T-cell (primary cell): ENCODE measurements around the gene TREM1. TPM values are rescaled to one million over a fixed set of nuclear protein-coding genes. Genes with fewer than 3 reads are reported as not detected.

Experiments
- ATAC-seq, 4 experiments: fragments of 200-7000 bp in 3 of 4; fragments of 150-1000 bp in 1 of 4; cut with Tn5 transposase; replicated peaks in 1 of 4; 1 replicate in 3 of 4; 2 replicates in 1 of 4; pipeline ENCODE4 v1.10.0; 2021; ENCODE audit warnings: moderate library complexity in 3 of 4, mild to moderate bottlenecking in 2 of 4, moderate number of reproducible peaks in 1 of 4
- CTCF ChIA-PET, 2 donors: fragments of 300-600 bp; sonication (Branson Sonifier 250); formaldehyde crosslinking; loops; one replicate each; lab custom pipeline; 2022; ENCODE audit warnings: antibody characterized with exemption in 2 of 2; lab: Charles Lee
- POLR2A ChIA-PET, 2 donors: fragments of 300-600 bp; sonication (Branson Sonifier 250); formaldehyde crosslinking; loops; one replicate each; lab custom pipeline; 2022; ENCODE audit warnings: antibody characterized with exemption in 2 of 2; lab: Charles Lee
- DNase-seq, 35 experiments: peaks; one replicate each; pipeline versions ENCODE4 v3.0.0 to v3.0.0-alpha.2; 2013 to 2023
- H3K27ac ChIP-seq: one replicate; pipeline ENCODE4 v1.5.1; 2013; ENCODE audit warnings: low read length
- H3K27me3 ChIP-seq, 2 experiments: replicated peaks in 1 of 2; 1 replicate in 1 of 2; 2 replicates in 1 of 2; pipeline versions ENCODE4 v1.6.1 to v1.7.0; 2013; ENCODE audit warnings: low read length in 1 of 2, mixed read lengths in 1 of 2; ENCODE audit not compliant: control insufficient read depth in 2 of 2, insufficient read depth in 2 of 2; ENCODE audit errors: extremely low read depth in 1 of 2
- H3K36me3 ChIP-seq, 2 donors: 1 replicate in 1 of 2; 2 replicates in 1 of 2; pipeline versions ENCODE4 v1.6.1 to v1.7.0; 2013; ENCODE audit warnings: low read length in 1 of 2; ENCODE audit not compliant: control insufficient read depth in 2 of 2, insufficient read depth in 1 of 2; ENCODE audit errors: extremely low read depth in 1 of 2
- H3K4me1 ChIP-seq, 2 experiments: 1 replicate in 1 of 2; 2 replicates in 1 of 2; pipeline versions ENCODE4 v1.6.1 to v1.7.0; 2013; ENCODE audit warnings: low read length in 2 of 2, mixed read lengths in 1 of 2; ENCODE audit not compliant: insufficient read depth in 2 of 2, control insufficient read depth in 1 of 2; ENCODE audit errors: extremely low read depth in 1 of 2
- H3K4me3 ChIP-seq, 2 donors: 1 replicate in 1 of 2; 2 replicates in 1 of 2; pipeline versions ENCODE4 v1.5.1 to v1.7.0; 2013; ENCODE audit warnings: mild to moderate bottlenecking in 2 of 2, low read length in 1 of 2, moderate library complexity in 1 of 2; ENCODE audit not compliant: control insufficient read depth in 1 of 2; ENCODE audit errors: extremely low read depth in 1 of 2
- H3K9me3 ChIP-seq: 2 replicates; pipeline ENCODE4 v1.7.0; 2013
- H3K27ac Mint-ChIP-seq, 2 donors: one replicate each; pipeline ENCODE4 v1.8.0; 2020 to 2021; ENCODE audit warnings: mild to moderate bottlenecking in 2 of 2, mixed read lengths in 2 of 2
- H3K27me3 Mint-ChIP-seq, 2 donors: one replicate each; pipeline ENCODE4 v1.8.0; 2021 to 2022; ENCODE audit warnings: mixed read lengths in 2 of 2
- H3K36me3 Mint-ChIP-seq: one replicate; pipeline ENCODE4 v1.8.0; 2021; ENCODE audit warnings: mixed read lengths
- H3K4me1 Mint-ChIP-seq, 3 donors: one replicate each; pipeline ENCODE4 v1.8.0; 2020 to 2022; ENCODE audit warnings: mixed read lengths in 3 of 3, mild to moderate bottlenecking in 1 of 3
- H3K4me3 Mint-ChIP-seq, 3 donors: one replicate each; pipeline ENCODE4 v1.8.0; 2020 to 2022; ENCODE audit warnings: mild to moderate bottlenecking in 3 of 3, mixed read lengths in 3 of 3, moderate library complexity in 3 of 3
- H3K9me3 Mint-ChIP-seq, 3 donors: one replicate each; pipeline ENCODE4 v1.8.0; 2020 to 2022; ENCODE audit warnings: mixed read lengths in 3 of 3
- WGBS: methylation state at CpG from one replicate; pipeline ENCODE4 v1.1.5; 2013; ENCODE audit warnings: missing lambda C conversion rate; ENCODE audit not compliant: insufficient coverage; 5-methylcytosine and 5-hydroxymethylcytosine counted together
- total RNA-seq, 35 experiments: library from RNA in 6 of 35; stranded (reverse) in 6 of 35; fragments of 120-200 nt in 1 of 35; gene quantifications; one replicate each; pipeline versions ENCODE4 v1.2.1 to v1.2.4 and lab custom pipeline; 2013 to 2026

Gene TREM1
- total RNA-seq, 5 donors from 2014 or later (not counting 1 experiment from before 2014, with no cell fraction given): 0.23 TPM; not detected in 4

GRCh38 chr6:41288754-41289129 lies 2.3 kb upstream of the TREM1 start:
- Histone ChIP-seq H3K27me3 (peaks cover 0 to 10% of the 10 kb centered on the region in 2 experiments), H3K36me3 (no peaks in the 10 kb centered on the region), H3K4me3 (no peak overlapping the region), H3K4me1 (no peaks in the 10 kb centered on the region), H3K27ac (no peak overlapping the region), H3K9me3 (no peaks in the 10 kb centered on the region)
- ATAC-seq (no peak), DNase-seq (no peak)
- H3K9me3 Mint-ChIP-seq: no peaks in the 10 kb centered on the region
- ChIA-PET CTCF (interaction anchor here in 1 of 2 donors (1.4 kb wide), 1 partner anchor 107 kb away, joined by 4 read pairs; no protein-coding TSS in a partner anchor), POLR2A (no interaction called here)
- WGBS: no CpG with 5 or more reads among the region's 2 CpGs
- H3K4me1 Mint-ChIP-seq: peaks cover 0 to 2% (median 0%) of the 10 kb centered on the region in 3 donors
- H3K4me3 Mint-ChIP-seq: no peak overlapping the region
- H3K27me3 Mint-ChIP-seq: peaks cover 5 to 8% of the 10 kb centered on the region in 2 donors
- no peaks in the 10 kb centered on the region for H3K36me3 Mint-ChIP-seq
- no peak overlapping the region for H3K27ac Mint-ChIP-seq

DNA sequence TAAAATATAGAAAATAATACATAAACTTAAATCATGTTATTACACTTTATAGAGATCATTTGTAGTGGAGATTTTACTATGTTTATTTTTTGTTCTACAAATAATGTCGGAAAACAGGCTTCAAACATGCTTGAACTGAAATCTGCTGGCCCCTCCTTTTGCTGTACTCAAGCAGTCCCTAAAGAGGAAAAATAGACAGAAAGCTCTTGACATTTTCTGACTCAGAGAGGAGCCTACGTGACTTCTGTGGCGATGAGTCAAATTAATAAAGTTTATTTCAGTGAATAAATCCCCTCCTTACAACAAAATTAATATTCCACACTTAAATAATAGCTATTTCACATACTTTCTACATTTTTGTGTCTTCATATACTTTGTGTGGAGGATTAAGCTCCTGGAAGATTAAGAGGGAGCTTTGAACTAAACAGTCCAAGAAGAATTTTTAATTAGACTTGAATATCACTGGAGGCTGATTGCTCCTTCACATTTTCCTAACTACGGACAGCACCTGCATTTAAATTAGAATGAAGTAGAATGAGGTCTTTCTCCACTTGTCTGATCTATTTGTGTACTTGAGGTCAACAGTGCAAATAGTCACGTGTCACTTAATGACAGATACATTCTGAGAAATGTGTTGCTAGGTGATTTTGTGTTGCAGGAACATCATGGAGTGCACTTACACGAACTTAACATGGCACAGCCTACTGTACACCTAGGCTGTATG lies 1.7 kb upstream of the TREM1 start:
- Mint-ChIP-seq H3K4me1 (peaks cover 0 to 2% (median 0%) of the 10 kb centered on the region in 3 donors), H3K27me3 (peaks cover 5 to 8% of the 10 kb centered on the region in 2 donors), H3K36me3 (no peaks in the 10 kb centered on the region), H3K9me3 (no peaks in the 10 kb centered on the region), H3K27ac (no peak overlapping the region), H3K4me3 (no peak overlapping the region)
- Histone ChIP-seq H3K4me1 (no peaks in the 10 kb centered on the region), H3K27ac (no peak overlapping the region), H3K36me3 (no peaks in the 10 kb centered on the region), H3K4me3 (no peak overlapping the region), H3K9me3 (no peaks in the 10 kb centered on the region), H3K27me3 (peaks cover 0 to 10% of the 10 kb centered on the region in 2 experiments)
- DNase-seq (no peak), ATAC-seq (no peak)
- no CpG with 5 or more reads among the region's 6 CpGs for WGBS
- ChIA-PET CTCF (interaction anchor here in 1 of 2 donors (1.4 kb wide), 1 partner anchor 106 kb away, joined by 4 read pairs; no protein-coding TSS in a partner anchor), POLR2A (no interaction called here)

- ChIA-PET POLR2A (no interaction called here), CTCF (no interaction called here)
- no peak for ATAC-seq
- Histone ChIP-seq H3K9me3 (no peaks in the 10 kb centered on the region), H3K36me3 (no peaks in the 10 kb centered on the region), H3K4me3 (no peak overlapping the region), H3K27me3 (peaks cover 0 to 10% of the 10 kb centered on the region in 2 experiments), H3K4me1 (no peaks in the 10 kb centered on the region), H3K27ac (no peak overlapping the region)
- no peaks in the 10 kb centered on the region for H3K36me3 Mint-ChIP-seq
- 80% methylated on average over 1 of the region's 1 CpG for WGBS
- H3K27me3 Mint-ChIP-seq: peaks cover 8% of the 10 kb centered on the region in 2 donors
- no peak overlapping the region for H3K4me3 Mint-ChIP-seq
- H3K9me3 Mint-ChIP-seq: no peaks in the 10 kb centered on the region
- peaks cover 0 to 6% (median 2%) of the 10 kb centered on the region in 3 donors for H3K4me1 Mint-ChIP-seq
- no peak overlapping the region for H3K27ac Mint-ChIP-seq
- DNase-seq: no peak
These were observed 1.8 kb downstream of the TREM1 start for GRCh38 chr6:41284726-41285125.

DNA sequence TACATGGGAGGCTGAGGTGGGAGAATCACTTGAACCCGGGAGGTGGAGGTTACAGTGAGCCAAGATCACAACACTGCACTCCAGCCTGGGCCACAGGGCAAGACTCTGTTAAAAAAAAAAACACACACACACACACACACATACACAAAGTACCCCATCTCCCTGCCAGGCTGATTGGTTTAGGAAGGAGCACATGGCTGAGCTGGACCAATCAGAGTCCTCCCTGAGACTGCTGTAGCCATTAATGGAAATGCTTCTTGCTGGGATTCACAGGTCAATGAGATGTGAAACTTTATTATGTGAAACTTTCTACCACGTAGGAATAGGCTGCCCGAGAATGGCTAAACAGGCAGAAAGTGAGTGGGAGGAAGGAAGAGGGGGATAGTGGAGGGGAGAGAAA lies 2.9 kb downstream of the TREM1 start:
- Histone ChIP-seq H3K36me3 (no peaks in the 10 kb centered on the region), H3K9me3 (no peaks in the 10 kb centered on the region), H3K27me3 (peaks cover 0 to 10% of the 10 kb centered on the region in 2 experiments), H3K27ac (no peak overlapping the region), H3K4me1 (peaks cover 2 to 6% of the 10 kb centered on the region in 2 experiments), H3K4me3 (no peak overlapping the region)
- no peak for DNase-seq
- Mint-ChIP-seq H3K9me3 (no peaks in the 10 kb centered on the region), H3K4me1 (peaks cover 9 to 16% (median 10%) of the 10 kb centered on the region in 3 donors), H3K36me3 (no peaks in the 10 kb centered on the region), H3K27me3 (peaks cover 8% of the 10 kb centered on the region in 2 donors), H3K27ac (no peak overlapping the region), H3K4me3 (no peak overlapping the region)
- WGBS: 24% methylated on average over 2 of the region's 3 CpGs
- no peak for ATAC-seq
- CTCF ChIA-PET: no interaction called here
- POLR2A ChIA-PET: no interaction called here

DNA sequence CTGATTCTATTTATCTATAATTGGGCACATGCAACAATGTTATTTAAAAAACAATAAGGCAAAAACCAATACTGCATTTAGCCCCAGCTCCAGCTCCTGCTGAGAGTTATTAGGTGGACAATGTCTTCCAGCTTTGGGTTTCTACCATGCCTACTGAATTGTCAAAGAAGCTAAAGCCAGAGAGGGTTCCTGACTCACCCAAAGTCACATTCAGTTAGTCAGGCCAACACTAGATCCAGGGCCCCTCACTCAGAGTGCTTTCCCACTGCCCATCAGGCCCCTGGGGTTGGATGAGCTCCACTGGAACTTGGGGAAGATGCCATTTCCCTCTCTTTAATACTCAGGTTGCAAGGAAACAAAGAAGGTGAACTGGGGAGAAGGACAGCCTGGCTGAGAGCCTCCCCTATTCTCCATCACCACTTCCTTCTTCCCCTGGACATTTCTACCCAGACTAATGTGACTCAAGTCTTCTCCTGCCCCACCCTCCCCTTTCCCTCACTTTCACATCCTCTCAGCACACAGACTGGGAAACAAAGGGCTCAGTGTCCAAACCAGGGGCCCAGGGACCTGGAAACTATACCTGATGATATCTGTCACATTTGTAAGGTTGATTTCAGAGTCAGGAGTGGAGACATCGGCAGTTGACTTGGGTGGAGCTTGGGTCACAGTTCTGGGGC lies 6.0 kb downstream of the TREM1 start:
- Mint-ChIP-seq H3K36me3 (no peaks in the 10 kb centered on the region), H3K27me3 (peaks cover 3% of the 10 kb centered on the region in 2 donors), H3K9me3 (no peaks in the 10 kb centered on the region), H3K4me1 (peaks cover 10 to 18% (median 10%) of the 10 kb centered on the region in 3 donors), H3K27ac (no peak overlapping the region), H3K4me3 (no peak overlapping the region)
- H3K4me1 ChIP-seq: peaks cover 2 to 6% of the 10 kb centered on the region in 2 experiments
- H3K27me3 ChIP-seq: peaks cover 0 to 5% of the 10 kb centered on the region in 2 experiments
- no peak for ATAC-seq
- ChIA-PET CTCF (no interaction called here), POLR2A (no interaction called here)
- H3K27ac ChIP-seq: no peak overlapping the region
- H3K36me3 ChIP-seq: no peaks in the 10 kb centered on the region
- H3K9me3 ChIP-seq: no peaks in the 10 kb centered on the region
- WGBS: 69% methylated on average over 1 of the region's 1 CpG
- H3K4me3 ChIP-seq: no peak overlapping the region
- no peak for DNase-seq

DNA sequence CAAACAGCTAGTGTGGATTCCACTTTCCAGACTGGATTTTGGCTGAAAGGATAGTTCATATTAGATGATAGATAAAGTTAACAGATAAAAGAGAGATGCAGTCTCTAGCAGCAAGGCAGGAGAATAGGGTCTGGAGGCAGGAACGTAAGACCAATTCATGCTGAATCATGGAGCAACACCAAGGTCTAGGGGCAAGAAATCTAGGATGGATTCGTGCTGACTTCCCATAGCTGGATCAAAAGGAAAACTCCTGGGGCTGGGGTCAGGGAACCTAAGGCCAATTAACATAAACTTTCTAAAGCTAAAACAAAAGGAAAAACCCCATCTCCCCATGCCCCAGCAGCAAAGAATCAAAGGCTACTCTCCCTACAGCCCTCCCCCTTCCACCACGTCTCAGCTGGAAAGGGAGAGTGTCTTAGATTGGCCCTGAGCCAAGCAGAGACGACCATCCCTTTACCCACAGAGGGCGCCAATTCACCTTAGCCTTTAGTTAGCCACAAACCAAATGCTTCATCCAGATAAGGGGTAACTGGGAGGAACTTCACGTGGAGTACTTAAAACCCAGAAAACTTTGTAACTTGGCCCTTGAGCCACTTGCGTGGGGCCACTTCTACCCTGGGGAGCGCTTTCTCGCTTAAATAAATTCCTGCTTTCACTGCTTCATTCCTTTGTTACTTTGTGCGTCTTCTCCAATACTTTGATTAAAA lies 7.6 kb downstream of the TREM1 start:
- H3K27me3 Mint-ChIP-seq: peaks cover 0 to 3% of the 10 kb centered on the region in 2 donors
- H3K4me3 ChIP-seq: no peak overlapping the region
- H3K4me3 Mint-ChIP-seq: no peak overlapping the region
- H3K27ac Mint-ChIP-seq: no peak overlapping the region
- no peaks in the 10 kb centered on the region for H3K9me3 ChIP-seq
- no peaks in the 10 kb centered on the region for H3K9me3 Mint-ChIP-seq
- H3K4me1 Mint-ChIP-seq: peaks cover 10 to 18% (median 10%) of the 10 kb centered on the region in 3 donors
- H3K4me1 ChIP-seq: peaks cover 2 to 6% of the 10 kb centered on the region in 2 experiments
- peak; percentile 27 to 82 (median 53) for DNase-seq
- peak; percentile 50 to 73 (median 68) for ATAC-seq
- WGBS: 50% methylated on average over 6 of the region's 10 CpGs
- H3K36me3 ChIP-seq: no peaks in the 10 kb centered on the region
- no peaks in the 10 kb centered on the region for H3K36me3 Mint-ChIP-seq
- H3K27ac ChIP-seq: no peak overlapping the region
- ChIA-PET CTCF (interaction anchor here (0.7 to 1.6 kb wide), 7 partner anchors 12 to 295 kb away, joined by 3 to 5 read pairs (median 4); no protein-coding TSS in a partner anchor), POLR2A (no interaction called here)
- no peaks in the 10 kb centered on the region for H3K27me3 ChIP-seq
